Mucosa of rectum (tissue), 2 donors: ENCODE results near the gene SLC25A41.

ENCODE experiments used
- H3K27ac ChIP-seq, 2 donors: one replicate each; pipeline ENCODE4 v1.7.0; 2013; ENCODE audit warnings: inconsistent platforms in 2 of 2, low read depth in 2 of 2, low read length in 2 of 2
- H3K27me3 ChIP-seq, 2 donors: one replicate each; pipeline ENCODE4 v1.7.0; 2013; ENCODE audit warnings: low read length in 2 of 2; ENCODE audit not compliant: control insufficient read depth in 2 of 2, insufficient read depth in 2 of 2
- H3K36me3 ChIP-seq, 2 donors: one replicate each; pipeline ENCODE4 v1.7.0; 2013; ENCODE audit warnings: low read length in 2 of 2; ENCODE audit not compliant: control insufficient read depth in 2 of 2, insufficient read depth in 2 of 2
- H3K4me1 ChIP-seq, 2 donors: one replicate each; pipeline ENCODE4 v1.7.0; 2013; ENCODE audit warnings: low read length in 2 of 2, mild to moderate bottlenecking in 1 of 2; ENCODE audit not compliant: control insufficient read depth in 2 of 2, insufficient read depth in 2 of 2
- H3K4me3 ChIP-seq, 2 donors: one replicate each; pipeline ENCODE4 v1.7.0; 2013; ENCODE audit warnings: low read length in 2 of 2
- H3K9ac ChIP-seq, 2 donors: one replicate each; pipeline ENCODE4 v1.7.0; 2013; ENCODE audit warnings: low read length in 2 of 2, low read depth in 1 of 2, mild to moderate bottlenecking in 1 of 2
- H3K9me3 ChIP-seq, 2 donors: one replicate each; pipeline ENCODE4 v1.7.0; 2013; ENCODE audit warnings: low read length in 2 of 2; ENCODE audit not compliant: control insufficient read depth in 2 of 2
- donor health status: healthy.
- donor health status: Normal muscosa, but diverticular disease.

SLC25A41 gene

GRCh38 chr19:6452223-6452614, 18.7 kb upstream of the SLC25A41 start:
- no peak overlapping the region for H3K27ac ChIP-seq
- H3K9ac ChIP-seq = no peak overlapping the region
- H3K36me3 ChIP-seq = peaks cover 22 to 27% of the 10 kb centered on the region in 2 donors
- peaks cover 0 to 3% of the 10 kb centered on the region in 2 donors for H3K9me3 ChIP-seq
- H3K4me1 ChIP-seq = no peaks in the 10 kb centered on the region
- H3K27me3 ChIP-seq = no peaks in the 10 kb centered on the region
- H3K4me3 ChIP-seq = no peak overlapping the region

- Histone ChIP-seq H3K27ac (no peak overlapping the region), H3K4me1 (no peaks in the 10 kb centered on the region), H3K9ac (no peak overlapping the region), H3K36me3 (peaks cover 22 to 24% of the 10 kb centered on the region in 2 donors), H3K9me3 (peaks cover 0 to 3% of the 10 kb centered on the region in 2 donors), H3K4me3 (no peak overlapping the region), H3K27me3 (no peaks in the 10 kb centered on the region)
Observed at GRCh38 chr19:6451583-6452222, 18.1 kb upstream of the SLC25A41 start.

- no peaks in the 10 kb centered on the region for H3K27me3 ChIP-seq
- peaks cover 19 to 21% of the 10 kb centered on the region in 2 donors for H3K36me3 ChIP-seq
- H3K9me3 ChIP-seq = peaks cover 0 to 3% of the 10 kb centered on the region in 2 donors
- no peak overlapping the region for H3K9ac ChIP-seq
- no peak overlapping the region for H3K27ac ChIP-seq
- no peak overlapping the region for H3K4me3 ChIP-seq
- H3K4me1 ChIP-seq = no peaks in the 10 kb centered on the region
Observed at GRCh38 chr19:6450166-6450565, 16.6 kb upstream of the SLC25A41 start.

- H3K36me3 ChIP-seq = peaks cover 5 to 9% of the 10 kb centered on the region in 2 donors
- no peaks in the 10 kb centered on the region for H3K27me3 ChIP-seq
- H3K27ac ChIP-seq = no peak overlapping the region
- no peaks in the 10 kb centered on the region for H3K9me3 ChIP-seq
- no peak overlapping the region for H3K4me3 ChIP-seq
- H3K4me1 ChIP-seq = no peaks in the 10 kb centered on the region
- no peak overlapping the region for H3K9ac ChIP-seq
Observed at GRCh38 chr19:6448045-6448444, 14.5 kb upstream of the SLC25A41 start.

GRCh38 chr19:6446452-6446851, 12.9 kb upstream of the SLC25A41 start:
- H3K27ac ChIP-seq = no peak overlapping the region
- H3K36me3 ChIP-seq = peaks cover 4 to 5% of the 10 kb centered on the region in 2 donors

GRCh38 chr19:6443986-6444385, 10.4 kb upstream of the SLC25A41 start:
- H3K27ac ChIP-seq = no peak overlapping the region
- H3K4me3 ChIP-seq = no peak overlapping the region
- peaks cover 0 to 3% of the 10 kb centered on the region in 2 donors for H3K36me3 ChIP-seq
- no peaks in the 10 kb centered on the region for H3K4me1 ChIP-seq
- H3K9me3 ChIP-seq = no peaks in the 10 kb centered on the region
- no peaks in the 10 kb centered on the region for H3K27me3 ChIP-seq
- H3K9ac ChIP-seq = no peak overlapping the region

More at GRCh38 chr19:6446452-6446851, 12.9 kb upstream of the SLC25A41 start:
- no peak overlapping the region for H3K9ac ChIP-seq
- no peak overlapping the region for H3K4me3 ChIP-seq
- no peaks in the 10 kb centered on the region for H3K27me3 ChIP-seq
- no peaks in the 10 kb centered on the region for H3K4me1 ChIP-seq
- no peaks in the 10 kb centered on the region for H3K9me3 ChIP-seq

GRCh38 chr19:6442087-6442688, 8.6 kb upstream of the SLC25A41 start:
- no peaks in the 10 kb centered on the region for H3K9me3 ChIP-seq
- H3K4me3 ChIP-seq = no peak overlapping the region
- H3K27ac ChIP-seq = no peak overlapping the region
- peaks cover 0 to 3% of the 10 kb centered on the region in 2 donors for H3K36me3 ChIP-seq
- no peaks in the 10 kb centered on the region for H3K4me1 ChIP-seq
- H3K9ac ChIP-seq = no peak overlapping the region
- no peaks in the 10 kb centered on the region for H3K27me3 ChIP-seq

- Histone ChIP-seq H3K4me1 (no peaks in the 10 kb centered on the region), H3K27me3 (no peaks in the 10 kb centered on the region), H3K4me3 (no peak overlapping the region), H3K36me3 (peaks cover 0 to 2% of the 10 kb centered on the region in 2 donors), H3K9me3 (no peaks in the 10 kb centered on the region), H3K9ac (no peak overlapping the region), H3K27ac (no peak overlapping the region)
Observed at GRCh38 chr19:6440905-6441304, 7.3 kb upstream of the SLC25A41 start.

GRCh38 chr19:6439743-6440142, 6.2 kb upstream of the SLC25A41 start:
- H3K9me3 ChIP-seq = no peaks in the 10 kb centered on the region
- no peaks in the 10 kb centered on the region for H3K4me1 ChIP-seq
- H3K4me3 ChIP-seq = no peak overlapping the region
- no peak overlapping the region for H3K9ac ChIP-seq
- no peaks in the 10 kb centered on the region for H3K36me3 ChIP-seq
- no peak overlapping the region for H3K27ac ChIP-seq
- no peaks in the 10 kb centered on the region for H3K27me3 ChIP-seq

- Histone ChIP-seq H3K4me3 (no peak overlapping the region), H3K27me3 (no peaks in the 10 kb centered on the region), H3K9ac (no peak overlapping the region), H3K27ac (no peak overlapping the region), H3K36me3 (no peaks in the 10 kb centered on the region), H3K4me1 (no peaks in the 10 kb centered on the region), H3K9me3 (no peaks in the 10 kb centered on the region)
Observed at GRCh38 chr19:6433165-6433564, 398 bp downstream of the SLC25A41 start.
